ENCODE measurements around the gene DNAJB9. TPM values are rescaled to one million over a fixed set of nuclear protein-coding genes. Genes with fewer than 3 reads are reported as not detected.

DNAJB9 gene
- total and polyA plus RNA-seq, 2 of the 8 experiments (the other 6 are each of a cell fraction or from before 2014, with no cell fraction given) = 1.8 to 9.7 TPM

DNA sequence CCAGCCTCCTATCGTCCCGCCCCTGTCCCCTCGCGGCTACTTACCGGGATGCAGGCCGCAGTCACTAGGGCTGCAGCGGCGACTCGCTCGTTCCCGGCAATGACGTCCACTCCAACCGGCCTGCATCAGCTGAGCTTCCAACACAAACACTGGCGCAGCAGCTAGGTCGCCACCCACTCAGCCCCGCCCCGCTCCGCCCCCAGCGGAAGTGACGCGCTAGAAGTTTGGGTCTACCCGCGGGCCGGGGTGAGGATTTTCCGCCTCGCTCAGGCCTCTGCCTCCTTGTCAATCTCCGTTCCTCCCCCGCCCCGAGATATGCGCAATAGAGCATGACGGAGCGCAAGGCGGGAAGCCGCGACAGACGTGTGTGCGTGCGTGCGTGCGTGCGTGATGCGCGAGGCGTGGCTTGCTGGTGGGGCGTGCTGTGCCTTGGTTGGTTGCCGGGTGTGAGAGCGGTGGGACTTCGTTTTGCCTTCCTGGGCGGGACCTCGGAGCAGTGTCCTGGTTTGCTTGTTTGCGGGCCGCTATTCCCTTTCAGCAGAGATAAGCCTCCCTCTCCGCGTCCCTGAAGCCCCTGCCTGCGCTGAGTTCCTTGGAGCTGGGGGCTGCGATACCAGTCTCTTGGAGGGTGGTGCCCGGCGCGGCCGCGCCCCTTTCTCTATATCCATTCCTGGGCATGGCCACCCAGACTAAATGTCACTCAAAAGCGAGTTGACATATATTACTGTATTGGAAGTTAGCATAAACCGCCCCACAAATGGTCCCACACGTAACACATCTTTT is 43.5 kb upstream of the DNAJB9 start, which contains the start of gene PNPLA8 (continued):
- TF ChIP-seq, protein P1, sequence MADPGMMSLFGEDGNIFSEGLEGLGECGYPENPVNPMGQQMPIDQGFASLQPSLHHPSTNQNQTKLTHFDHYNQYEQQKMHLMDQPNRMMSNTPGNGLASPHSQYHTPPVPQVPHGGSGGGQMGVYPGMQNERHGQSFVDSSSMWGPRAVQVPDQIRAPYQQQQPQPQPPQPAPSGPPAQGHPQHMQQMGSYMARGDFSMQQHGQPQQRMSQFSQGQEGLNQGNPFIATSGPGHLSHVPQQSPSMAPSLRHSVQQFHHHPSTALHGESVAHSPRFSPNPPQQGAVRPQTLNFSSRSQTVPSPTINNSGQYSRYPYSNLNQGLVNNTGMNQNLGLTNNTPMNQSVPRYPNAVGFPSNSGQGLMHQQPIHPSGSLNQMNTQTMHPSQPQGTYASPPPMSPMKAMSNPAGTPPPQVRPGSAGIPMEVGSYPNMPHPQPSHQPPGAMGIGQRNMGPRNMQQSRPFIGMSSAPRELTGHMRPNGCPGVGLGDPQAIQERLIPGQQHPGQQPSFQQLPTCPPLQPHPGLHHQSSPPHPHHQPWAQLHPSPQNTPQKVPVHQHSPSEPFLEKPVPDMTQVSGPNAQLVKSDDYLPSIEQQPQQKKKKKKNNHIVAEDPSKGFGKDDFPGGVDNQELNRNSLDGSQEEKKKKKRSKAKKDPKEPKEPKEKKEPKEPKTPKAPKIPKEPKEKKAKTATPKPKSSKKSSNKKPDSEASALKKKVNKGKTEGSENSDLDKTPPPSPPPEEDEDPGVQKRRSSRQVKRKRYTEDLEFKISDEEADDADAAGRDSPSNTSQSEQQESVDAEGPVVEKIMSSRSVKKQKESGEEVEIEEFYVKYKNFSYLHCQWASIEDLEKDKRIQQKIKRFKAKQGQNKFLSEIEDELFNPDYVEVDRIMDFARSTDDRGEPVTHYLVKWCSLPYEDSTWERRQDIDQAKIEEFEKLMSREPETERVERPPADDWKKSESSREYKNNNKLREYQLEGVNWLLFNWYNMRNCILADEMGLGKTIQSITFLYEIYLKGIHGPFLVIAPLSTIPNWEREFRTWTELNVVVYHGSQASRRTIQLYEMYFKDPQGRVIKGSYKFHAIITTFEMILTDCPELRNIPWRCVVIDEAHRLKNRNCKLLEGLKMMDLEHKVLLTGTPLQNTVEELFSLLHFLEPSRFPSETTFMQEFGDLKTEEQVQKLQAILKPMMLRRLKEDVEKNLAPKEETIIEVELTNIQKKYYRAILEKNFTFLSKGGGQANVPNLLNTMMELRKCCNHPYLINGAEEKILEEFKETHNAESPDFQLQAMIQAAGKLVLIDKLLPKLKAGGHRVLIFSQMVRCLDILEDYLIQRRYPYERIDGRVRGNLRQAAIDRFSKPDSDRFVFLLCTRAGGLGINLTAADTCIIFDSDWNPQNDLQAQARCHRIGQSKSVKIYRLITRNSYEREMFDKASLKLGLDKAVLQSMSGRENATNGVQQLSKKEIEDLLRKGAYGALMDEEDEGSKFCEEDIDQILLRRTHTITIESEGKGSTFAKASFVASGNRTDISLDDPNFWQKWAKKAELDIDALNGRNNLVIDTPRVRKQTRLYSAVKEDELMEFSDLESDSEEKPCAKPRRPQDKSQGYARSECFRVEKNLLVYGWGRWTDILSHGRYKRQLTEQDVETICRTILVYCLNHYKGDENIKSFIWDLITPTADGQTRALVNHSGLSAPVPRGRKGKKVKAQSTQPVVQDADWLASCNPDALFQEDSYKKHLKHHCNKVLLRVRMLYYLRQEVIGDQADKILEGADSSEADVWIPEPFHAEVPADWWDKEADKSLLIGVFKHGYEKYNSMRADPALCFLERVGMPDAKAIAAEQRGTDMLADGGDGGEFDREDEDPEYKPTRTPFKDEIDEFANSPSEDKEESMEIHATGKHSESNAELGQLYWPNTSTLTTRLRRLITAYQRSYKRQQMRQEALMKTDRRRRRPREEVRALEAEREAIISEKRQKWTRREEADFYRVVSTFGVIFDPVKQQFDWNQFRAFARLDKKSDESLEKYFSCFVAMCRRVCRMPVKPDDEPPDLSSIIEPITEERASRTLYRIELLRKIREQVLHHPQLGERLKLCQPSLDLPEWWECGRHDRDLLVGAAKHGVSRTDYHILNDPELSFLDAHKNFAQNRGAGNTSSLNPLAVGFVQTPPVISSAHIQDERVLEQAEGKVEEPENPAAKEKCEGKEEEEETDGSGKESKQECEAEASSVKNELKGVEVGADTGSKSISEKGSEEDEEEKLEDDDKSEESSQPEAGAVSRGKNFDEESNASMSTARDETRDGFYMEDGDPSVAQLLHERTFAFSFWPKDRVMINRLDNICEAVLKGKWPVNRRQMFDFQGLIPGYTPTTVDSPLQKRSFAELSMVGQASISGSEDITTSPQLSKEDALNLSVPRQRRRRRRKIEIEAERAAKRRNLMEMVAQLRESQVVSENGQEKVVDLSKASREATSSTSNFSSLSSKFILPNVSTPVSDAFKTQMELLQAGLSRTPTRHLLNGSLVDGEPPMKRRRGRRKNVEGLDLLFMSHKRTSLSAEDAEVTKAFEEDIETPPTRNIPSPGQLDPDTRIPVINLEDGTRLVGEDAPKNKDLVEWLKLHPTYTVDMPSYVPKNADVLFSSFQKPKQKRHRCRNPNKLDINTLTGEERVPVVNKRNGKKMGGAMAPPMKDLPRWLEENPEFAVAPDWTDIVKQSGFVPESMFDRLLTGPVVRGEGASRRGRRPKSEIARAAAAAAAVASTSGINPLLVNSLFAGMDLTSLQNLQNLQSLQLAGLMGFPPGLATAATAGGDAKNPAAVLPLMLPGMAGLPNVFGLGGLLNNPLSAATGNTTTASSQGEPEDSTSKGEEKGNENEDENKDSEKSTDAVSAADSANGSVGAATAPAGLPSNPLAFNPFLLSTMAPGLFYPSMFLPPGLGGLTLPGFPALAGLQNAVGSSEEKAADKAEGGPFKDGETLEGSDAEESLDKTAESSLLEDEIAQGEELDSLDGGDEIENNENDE (IDR thresholded peaks at IDR 0.05; ENCODE audit: insufficient replicate concordance, low read length) = no peak
- TF ChIP-seq RNF2 (IDR thresholded peaks at IDR 0.05; ENCODE audit: borderline replicate concordance, low read depth, low read length, missing control alignments, poor library complexity, severe bottlenecking) (no peak), NANOG (IDR thresholded peaks at IDR 0.05; ENCODE audit: insufficient read depth, low read depth, low read length, poor library complexity, severe bottlenecking) (no peak), BCL11A (IDR thresholded peaks at IDR 0.05; ENCODE audit: low read depth in 2 of 2, low read length in 2 of 2) (no peak), ASH2L (IDR thresholded peaks at IDR 0.05; ENCODE audit: low read length) (peak; percentile 70), SIRT6 (IDR thresholded peaks at IDR 0.05; ENCODE audit: low read length) (no peak), EGR1 (IDR thresholded peaks at IDR 0.05; ENCODE audit: borderline replicate concordance, low read depth, low read length) (no peak), ZNF274 (IDR thresholded peaks at IDR 0.05; ENCODE audit: borderline replicate concordance, extremely low read depth, low read length) (no peak), RAD21 (IDR thresholded peaks at IDR 0.05 in 1 of 2, conservative IDR thresholded peaks at IDR 0.05 in 1 of 2; ENCODE audit: low read depth in 2 of 2, low read length in 2 of 2) (no peak)
